Measurements from ENCODE around the gene E2F2. TPM values are rescaled to one million over a fixed set of nuclear protein-coding genes. Genes with fewer than 3 reads are reported as not detected.
"Not testable (repeated sequence)": the region's sequence is repeated elsewhere in the genome, so short reads cannot be mapped to it uniquely, and the experiment has no call there.

The E2F2 gene
- polyA plus RNA-seq, 3 donors, result 4.8 to 6.5 (median 4.8) TPM

GRCh38 chr1:23524716-23525401 is 6.2 kb downstream of the E2F2 start:
- no peak for DNase-seq

- no peak for DNase-seq
Measured at GRCh38 chr1:23524163-23524562, 6.9 kb downstream of the E2F2 start.

GRCh38 chr1:23522244-23522982 is 8.6 kb downstream of the E2F2 start:
- DNase-seq, result no peak

- DNase-seq, result no peak
Measured at GRCh38 chr1:23521588-23521987, 9.4 kb downstream of the E2F2 start.

- DNase-seq, result no peak
Measured at GRCh38 chr1:23517581-23517980, 13.5 kb downstream of the E2F2 start.

- no peak for DNase-seq
Measured at GRCh38 chr1:23515905-23516304, 15.1 kb downstream of the E2F2 start.

- no peak for DNase-seq
Measured at GRCh38 chr1:23514111-23514679, 16.8 kb downstream of the E2F2 start.

GRCh38 chr1:23509896-23510295 is 21.1 kb downstream of the E2F2 start:
- DNase-seq, result no peak

GRCh38 chr1:23506376-23507107 is 24.5 kb downstream of the E2F2 start:
- no peak for DNase-seq

- DNase-seq, result no peak
Measured at GRCh38 chr1:23505851-23506250, 25.2 kb downstream of the E2F2 start.

- DNase-seq, result not testable (repeated sequence)
Measured at GRCh38 chr1:23504156-23504555, 26.9 kb downstream of the E2F2 start.

GRCh38 chr1:23502951-23503350 is 28.1 kb downstream of the E2F2 start:
- no peak for DNase-seq

- DNase-seq, result no peak
Measured at GRCh38 chr1:23500466-23500865, 30.6 kb downstream of the E2F2 start.

- DNase-seq, result no peak
Measured at GRCh38 chr1:23497777-23498439, 33.1 kb downstream of the E2F2 start.

GRCh38 chr1:23496490-23497181 is 34.4 kb downstream of the E2F2 start:
- DNase-seq, result no peak

- DNase-seq, result not testable (repeated sequence)
Measured at GRCh38 chr1:23494836-23495235, 36.2 kb downstream of the E2F2 start.

- not testable (repeated sequence) for DNase-seq
Measured at GRCh38 chr1:23492776-23493175, 38.3 kb downstream of the E2F2 start.

GRCh38 chr1:23492132-23492720 is 38.8 kb downstream of the E2F2 start:
- DNase-seq, result no peak

- DNase-seq, result no peak
Measured at GRCh38 chr1:23489842-23490241, 41.2 kb downstream of the E2F2 start.

- DNase-seq, result no peak
Measured at GRCh38 chr1:23485002-23485332, 46.1 kb downstream of the E2F2 start.

Data from renal pelvis (tissue), 4 donors.